Erythroblast (primary cell): Measurements from ENCODE around the gene CBLB.

ENCODE experiments used
- GATA1 ChIP-seq: IDR thresholded peaks from 2 replicates; pipeline ENCODE4 v1.6.1; 2011; ENCODE audit warnings: low read depth, mild to moderate bottlenecking, control low read depth, low read length, moderate library complexity
- POLR2A ChIP-seq: IDR thresholded peaks from 2 replicates; pipeline ENCODE4 v1.6.1; 2011; ENCODE audit warnings: mild to moderate bottlenecking, low read length

DNA sequence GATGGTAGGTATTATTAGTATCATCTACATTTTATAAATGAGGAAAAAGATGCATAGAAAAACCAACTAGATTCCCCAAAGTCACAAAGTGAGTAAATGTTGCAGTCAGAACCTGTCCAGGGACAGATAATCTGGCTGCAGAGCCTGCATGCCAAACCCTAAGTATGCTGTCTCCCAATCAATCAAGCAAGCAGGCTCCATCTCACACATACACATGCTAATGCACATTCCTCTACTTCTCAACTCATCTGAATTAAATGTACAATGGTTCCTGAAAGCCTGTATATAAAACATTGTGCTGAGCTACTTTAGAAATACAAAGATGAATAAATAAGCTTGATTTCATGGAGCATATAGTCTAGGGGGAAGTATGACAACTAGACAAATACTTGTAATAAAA is 101.0 kb downstream of the CBLB start:
- TF ChIP-seq POLR2A (no peak), GATA1 (no peak)
